Measurements from ENCODE around the gene APOA1.

Gene APOA1

GRCh38 chr11:116794851-116795250 lies 42.6 kb downstream of the APOA1 start:
- no peak overlapping the region for H3K9ac ChIP-seq (ENCODE audit: low read length)
- H3K27ac ChIP-seq (ENCODE audit: low read depth, low read length) = no peak overlapping the region
- no peaks in the 10 kb centered on the region for H3F3A ChIP-seq (ENCODE audit: insufficient read depth)
- TF ChIP-seq CTCF (IDR thresholded peaks at IDR 0.05; ENCODE audit: insufficient read depth, low read length, poor library complexity, severe bottlenecking) = no peak
- no peak for TF ChIP-seq EZH2phosphoT487 (conservative IDR thresholded peaks at IDR 0.05; ENCODE audit: low read length)
- H3K9me2 ChIP-seq (replicated peaks; ENCODE audit: insufficient read depth, low read length) = no peaks in the 10 kb centered on the region
- H3K4me3 ChIP-seq (ENCODE audit: insufficient read depth, low read length, poor library complexity, severe bottlenecking) = no peak overlapping the region
- no peak overlapping the region for H3K4me2 ChIP-seq (ENCODE audit: low read depth, low read length, poor library complexity, severe bottlenecking)
- H3K79me2 ChIP-seq (ENCODE audit: insufficient read depth, low read length) = no peaks in the 10 kb centered on the region
- no peaks in the 10 kb centered on the region for H3K36me3 ChIP-seq (ENCODE audit: low read length)
- no peaks in the 10 kb centered on the region for H4K20me1 ChIP-seq (ENCODE audit: low read depth, low read length)
- H3K9me3 ChIP-seq (ENCODE audit: insufficient read depth, low read length) = no peaks in the 10 kb centered on the region
- no peak overlapping the region for H2AFZ ChIP-seq (ENCODE audit: low read depth, low read length, severe bottlenecking)
- no peaks in the 10 kb centered on the region for H3K27me3 ChIP-seq (ENCODE audit: low read length)

- no peaks in the 10 kb centered on the region for H3K9me2 ChIP-seq (replicated peaks; ENCODE audit: insufficient read depth, low read length)
- TF ChIP-seq CTCF (IDR thresholded peaks at IDR 0.05; ENCODE audit: insufficient read depth, low read length, poor library complexity, severe bottlenecking) = no peak
- TF ChIP-seq EZH2phosphoT487 (conservative IDR thresholded peaks at IDR 0.05; ENCODE audit: low read length) = no peak
- H4K20me1 ChIP-seq (ENCODE audit: low read depth, low read length) = no peaks in the 10 kb centered on the region
- H3K27ac ChIP-seq (ENCODE audit: low read depth, low read length) = no peak overlapping the region
- H3K4me3 ChIP-seq (ENCODE audit: insufficient read depth, low read length, poor library complexity, severe bottlenecking) = no peak overlapping the region
- no peak overlapping the region for H2AFZ ChIP-seq (ENCODE audit: low read depth, low read length, severe bottlenecking)
- H3K4me2 ChIP-seq (ENCODE audit: low read depth, low read length, poor library complexity, severe bottlenecking) = no peak overlapping the region
- H3K36me3 ChIP-seq (ENCODE audit: low read length) = no peaks in the 10 kb centered on the region
- no peak overlapping the region for H3K9ac ChIP-seq (ENCODE audit: low read length)
- H3K9me3 ChIP-seq (ENCODE audit: insufficient read depth, low read length) = no peaks in the 10 kb centered on the region
- H3F3A ChIP-seq (ENCODE audit: insufficient read depth) = no peaks in the 10 kb centered on the region
- no peaks in the 10 kb centered on the region for H3K27me3 ChIP-seq (ENCODE audit: low read length)
- no peaks in the 10 kb centered on the region for H3K79me2 ChIP-seq (ENCODE audit: insufficient read depth, low read length)
These were observed 43.7 kb downstream of the APOA1 start for GRCh38 chr11:116793772-116794097.

- H3K27me3 ChIP-seq (ENCODE audit: low read length) = no peaks in the 10 kb centered on the region
- no peaks in the 10 kb centered on the region for H3K36me3 ChIP-seq (ENCODE audit: low read length)
- H4K20me1 ChIP-seq (ENCODE audit: low read depth, low read length) = no peaks in the 10 kb centered on the region
- no peaks in the 10 kb centered on the region for H3K79me2 ChIP-seq (ENCODE audit: insufficient read depth, low read length)
- no peak overlapping the region for H3K27ac ChIP-seq (ENCODE audit: low read depth, low read length)
- H3K4me3 ChIP-seq (ENCODE audit: insufficient read depth, low read length, poor library complexity, severe bottlenecking) = no peak overlapping the region
- no peaks in the 10 kb centered on the region for H3K9me2 ChIP-seq (replicated peaks; ENCODE audit: insufficient read depth, low read length)
- no peaks in the 10 kb centered on the region for H3F3A ChIP-seq (ENCODE audit: insufficient read depth)
- no peak overlapping the region for H3K4me2 ChIP-seq (ENCODE audit: low read depth, low read length, poor library complexity, severe bottlenecking)
- no peaks in the 10 kb centered on the region for H3K9me3 ChIP-seq (ENCODE audit: insufficient read depth, low read length)
- no peak overlapping the region for H3K9ac ChIP-seq (ENCODE audit: low read length)
- H2AFZ ChIP-seq (ENCODE audit: low read depth, low read length, severe bottlenecking) = no peak overlapping the region
- TF ChIP-seq EZH2phosphoT487 (conservative IDR thresholded peaks at IDR 0.05; ENCODE audit: low read length) (no peak), CTCF (IDR thresholded peaks at IDR 0.05; ENCODE audit: insufficient read depth, low read length, poor library complexity, severe bottlenecking) (no peak)
These were observed 44.3 kb downstream of the APOA1 start for GRCh38 chr11:116792869-116793771.
